HG03469 (cell line): Measurements from ENCODE around the gene CSHL1.

Experiments
- ATAC-seq: cut with Tn5 transposase; IDR thresholded peaks from one replicate; pipeline ENCODE4 v1.9.1; 2021; ENCODE audit warnings: mild to moderate bottlenecking, moderate library complexity, moderate number of reproducible peaks; ENCODE audit not compliant: unreplicated experiment

Gene CSHL1

GRCh38 chr17:63911041-63911635 is at the start of gene CSHL1:
CSHL1 (minus strand) TSS chr17:63911258; CDS start chr17:63911196, 62 bp downstream.
- ATAC-seq = no peak

GRCh38 chr17:63960430-63960829 is 49.4 kb upstream of the CSHL1 start:
- no peak for ATAC-seq

- no peak for ATAC-seq
Observed at GRCh38 chr17:63960006-63960405, 48.9 kb upstream of the CSHL1 start.

GRCh38 chr17:63956296-63956920 is 45.4 kb upstream of the CSHL1 start:
- ATAC-seq = no peak

GRCh38 chr17:63955791-63956190 is 44.7 kb upstream of the CSHL1 start:
- no peak for ATAC-seq

- ATAC-seq = no peak
Observed at GRCh38 chr17:63955232-63955631, 44.2 kb upstream of the CSHL1 start.

GRCh38 chr17:63954402-63955063 is 43.5 kb upstream of the CSHL1 start:
- no peak for ATAC-seq

GRCh38 chr17:63950940-63951907 is 40.2 kb upstream of the CSHL1 start:
- no peak for ATAC-seq

GRCh38 chr17:63949576-63950250 is 38.7 kb upstream of the CSHL1 start:
- no peak for ATAC-seq

GRCh38 chr17:63948521-63948920 is 37.5 kb upstream of the CSHL1 start:
- no peak for ATAC-seq

GRCh38 chr17:63947711-63948330 is 36.8 kb upstream of the CSHL1 start:
- ATAC-seq = no peak

GRCh38 chr17:63946440-63947363 is 35.6 kb upstream of the CSHL1 start:
- no peak for ATAC-seq

- no peak for ATAC-seq
Observed at GRCh38 chr17:63945784-63946439, 34.9 kb upstream of the CSHL1 start.

- no peak for ATAC-seq
Observed at GRCh38 chr17:63944736-63945499, 33.9 kb upstream of the CSHL1 start.

GRCh38 chr17:63943745-63944144 is 32.7 kb upstream of the CSHL1 start:
- no peak for ATAC-seq

GRCh38 chr17:63942309-63942985 is 31.4 kb upstream of the CSHL1 start:
- no peak for ATAC-seq

GRCh38 chr17:63941751-63942150 is 30.7 kb upstream of the CSHL1 start:
- ATAC-seq = no peak
